ENCODE data around the gene PPP1R9A.

DNA sequence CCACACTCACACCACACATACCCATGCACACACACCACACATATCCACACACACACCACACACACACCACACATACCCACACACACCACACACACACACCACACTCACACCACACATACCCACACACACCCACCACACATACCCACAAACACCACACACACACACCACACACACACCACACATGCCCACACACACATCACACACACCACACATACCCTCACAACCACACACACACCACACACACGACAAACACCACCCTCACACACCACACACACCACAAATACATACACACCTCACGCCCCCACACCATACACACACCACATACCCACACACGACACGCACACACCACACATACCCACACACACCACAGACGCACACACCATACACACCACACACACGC is 297.2 kb downstream of the PPP1R9A start:
- TF ChIP-seq CEBPB (IDR thresholded peaks at IDR 0.05; ENCODE audit: low read depth) (no peak), POLR2A (IDR thresholded peaks at IDR 0.05; ENCODE audit: borderline replicate concordance, extremely low read depth, insufficient read depth, insufficient read length) (no peak), JUND (IDR thresholded peaks at IDR 0.05) (no peak), TCF7L2 (IDR thresholded peaks at IDR 0.05; ENCODE audit: borderline replicate concordance, extremely low read depth, insufficient read depth, insufficient read length) (no peak), POLR2AphosphoS5 (IDR thresholded peaks at IDR 0.05; ENCODE audit: low read depth, low read length) (no peak), ELF1 (IDR thresholded peaks at IDR 0.05; ENCODE audit: borderline replicate concordance, low read depth) (no peak), REST (IDR thresholded peaks at IDR 0.05; ENCODE audit: low read depth) (no peak), YY1 (IDR thresholded peaks at IDR 0.05; ENCODE audit: extremely low read depth, insufficient replicate concordance, low read depth, low read length) (no peak), RAD21 (IDR thresholded peaks at IDR 0.05; ENCODE audit: low read depth) (no peak), ZNF274 (IDR thresholded peaks at IDR 0.05; ENCODE audit: low read depth, low read length) (no peak), SP1 (IDR thresholded peaks at IDR 0.05; ENCODE audit: low read depth) (no peak)
- TF ChIP-seq, protein P1, sequence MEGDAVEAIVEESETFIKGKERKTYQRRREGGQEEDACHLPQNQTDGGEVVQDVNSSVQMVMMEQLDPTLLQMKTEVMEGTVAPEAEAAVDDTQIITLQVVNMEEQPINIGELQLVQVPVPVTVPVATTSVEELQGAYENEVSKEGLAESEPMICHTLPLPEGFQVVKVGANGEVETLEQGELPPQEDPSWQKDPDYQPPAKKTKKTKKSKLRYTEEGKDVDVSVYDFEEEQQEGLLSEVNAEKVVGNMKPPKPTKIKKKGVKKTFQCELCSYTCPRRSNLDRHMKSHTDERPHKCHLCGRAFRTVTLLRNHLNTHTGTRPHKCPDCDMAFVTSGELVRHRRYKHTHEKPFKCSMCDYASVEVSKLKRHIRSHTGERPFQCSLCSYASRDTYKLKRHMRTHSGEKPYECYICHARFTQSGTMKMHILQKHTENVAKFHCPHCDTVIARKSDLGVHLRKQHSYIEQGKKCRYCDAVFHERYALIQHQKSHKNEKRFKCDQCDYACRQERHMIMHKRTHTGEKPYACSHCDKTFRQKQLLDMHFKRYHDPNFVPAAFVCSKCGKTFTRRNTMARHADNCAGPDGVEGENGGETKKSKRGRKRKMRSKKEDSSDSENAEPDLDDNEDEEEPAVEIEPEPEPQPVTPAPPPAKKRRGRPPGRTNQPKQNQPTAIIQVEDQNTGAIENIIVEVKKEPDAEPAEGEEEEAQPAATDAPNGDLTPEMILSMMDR (IDR thresholded peaks at IDR 0.05 in 2 of 3, conservative IDR thresholded peaks at IDR 0.05 in 1 of 3; ENCODE audit: borderline replicate concordance in 1 of 3, insufficient read depth in 1 of 3, low read depth in 2 of 3, low read length in 2 of 3) = no peak
- TF ChIP-seq, protein P2, sequence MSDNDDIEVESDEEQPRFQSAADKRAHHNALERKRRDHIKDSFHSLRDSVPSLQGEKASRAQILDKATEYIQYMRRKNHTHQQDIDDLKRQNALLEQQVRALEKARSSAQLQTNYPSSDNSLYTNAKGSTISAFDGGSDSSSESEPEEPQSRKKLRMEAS (IDR thresholded peaks at IDR 0.05) = no peak
